Neural crest cell (in vitro differentiated cells): ENCODE results near the gene DDI1. TPM values are rescaled to one million over a fixed set of nuclear protein-coding genes. Genes with fewer than 3 reads are reported as not detected.

Experiments
- DNase-seq: peaks from one replicate; pipeline ENCODE4 v3.0.0; 2021; ENCODE audit warnings: low read depth, mixed read lengths, low spot score
- H3K27ac Mint-ChIP-seq: one replicate; pipeline ENCODE4 v1.8.0; 2021; ENCODE audit warnings: mild to moderate bottlenecking, mixed read lengths; ENCODE audit not compliant: unreplicated experiment
- H3K27me3 Mint-ChIP-seq: 2 replicates; pipeline ENCODE4 v1.8.0; 2021; ENCODE audit warnings: low read depth, mild to moderate bottlenecking, mixed read lengths
- H3K36me3 Mint-ChIP-seq: 2 replicates; pipeline ENCODE4 v1.8.0; 2021; ENCODE audit warnings: low read depth, mild to moderate bottlenecking, mixed read lengths
- H3K4me1 Mint-ChIP-seq: 2 replicates; pipeline ENCODE4 v1.8.0; 2021; ENCODE audit warnings: mixed read lengths
- H3K4me3 Mint-ChIP-seq: one replicate; pipeline ENCODE4 v1.8.0; 2021; ENCODE audit warnings: mild to moderate bottlenecking, mixed read lengths
- H3K9me3 Mint-ChIP-seq: 2 replicates; pipeline ENCODE4 v1.8.0; 2021; ENCODE audit warnings: mixed read lengths
- total RNA-seq: library from RNA; stranded (reverse); gene quantifications from 2 replicates; pipeline ENCODE4 v1.2.1, GENCODE V29; 2021
- TF ChIP-seq, protein P1 (sequence below): fragments of 200-600 bp; sonication (generic); conservative IDR thresholded peaks from 2 replicates; pipeline ENCODE4 v1.5.0; 2021; ENCODE audit warnings: antibody characterized with exemption, mild to moderate bottlenecking

Gene DDI1
- total RNA-seq, 1 donor from 2014 or later = not detected

DNA sequence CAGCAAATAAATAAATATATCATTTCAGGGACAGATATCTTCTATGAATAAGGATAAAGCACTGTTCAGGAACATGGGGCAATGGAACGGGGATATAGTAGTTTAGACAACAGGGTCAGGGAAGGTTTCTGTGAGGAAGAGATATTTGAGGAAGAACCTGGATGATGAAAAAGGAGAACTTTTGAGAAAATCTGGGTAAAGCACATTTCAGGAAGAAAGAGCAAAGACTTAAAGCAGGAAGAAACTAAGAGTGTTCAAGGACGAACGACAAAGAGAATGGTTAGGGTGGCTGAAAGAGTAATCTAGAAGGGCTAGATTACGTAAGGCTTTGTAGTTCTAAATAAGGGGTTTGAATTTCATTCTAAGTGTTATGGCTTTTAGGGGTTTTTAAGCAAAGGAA lies 12.7 kb downstream of the DDI1 start:
- no peaks in the 10 kb centered on the region for H3K27me3 Mint-ChIP-seq
- H3K27ac Mint-ChIP-seq = no peak overlapping the region
- no peaks in the 10 kb centered on the region for H3K9me3 Mint-ChIP-seq
- no peaks in the 10 kb centered on the region for H3K36me3 Mint-ChIP-seq
- no peaks in the 10 kb centered on the region for H3K4me1 Mint-ChIP-seq
- no peak for DNase-seq
- TF ChIP-seq, protein P1, sequence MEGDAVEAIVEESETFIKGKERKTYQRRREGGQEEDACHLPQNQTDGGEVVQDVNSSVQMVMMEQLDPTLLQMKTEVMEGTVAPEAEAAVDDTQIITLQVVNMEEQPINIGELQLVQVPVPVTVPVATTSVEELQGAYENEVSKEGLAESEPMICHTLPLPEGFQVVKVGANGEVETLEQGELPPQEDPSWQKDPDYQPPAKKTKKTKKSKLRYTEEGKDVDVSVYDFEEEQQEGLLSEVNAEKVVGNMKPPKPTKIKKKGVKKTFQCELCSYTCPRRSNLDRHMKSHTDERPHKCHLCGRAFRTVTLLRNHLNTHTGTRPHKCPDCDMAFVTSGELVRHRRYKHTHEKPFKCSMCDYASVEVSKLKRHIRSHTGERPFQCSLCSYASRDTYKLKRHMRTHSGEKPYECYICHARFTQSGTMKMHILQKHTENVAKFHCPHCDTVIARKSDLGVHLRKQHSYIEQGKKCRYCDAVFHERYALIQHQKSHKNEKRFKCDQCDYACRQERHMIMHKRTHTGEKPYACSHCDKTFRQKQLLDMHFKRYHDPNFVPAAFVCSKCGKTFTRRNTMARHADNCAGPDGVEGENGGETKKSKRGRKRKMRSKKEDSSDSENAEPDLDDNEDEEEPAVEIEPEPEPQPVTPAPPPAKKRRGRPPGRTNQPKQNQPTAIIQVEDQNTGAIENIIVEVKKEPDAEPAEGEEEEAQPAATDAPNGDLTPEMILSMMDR = no peak
- no peak overlapping the region for H3K4me3 Mint-ChIP-seq

GRCh38 chr11:104051778-104052177 lies 15.3 kb downstream of the DDI1 start:
- TF ChIP-seq, protein P1 = no peak
- Mint-ChIP-seq H3K27ac (no peak overlapping the region), H3K9me3 (no peaks in the 10 kb centered on the region), H3K4me1 (no peaks in the 10 kb centered on the region), H3K27me3 (no peaks in the 10 kb centered on the region), H3K4me3 (no peak overlapping the region), H3K36me3 (no peaks in the 10 kb centered on the region)
- no peak for DNase-seq

DNA sequence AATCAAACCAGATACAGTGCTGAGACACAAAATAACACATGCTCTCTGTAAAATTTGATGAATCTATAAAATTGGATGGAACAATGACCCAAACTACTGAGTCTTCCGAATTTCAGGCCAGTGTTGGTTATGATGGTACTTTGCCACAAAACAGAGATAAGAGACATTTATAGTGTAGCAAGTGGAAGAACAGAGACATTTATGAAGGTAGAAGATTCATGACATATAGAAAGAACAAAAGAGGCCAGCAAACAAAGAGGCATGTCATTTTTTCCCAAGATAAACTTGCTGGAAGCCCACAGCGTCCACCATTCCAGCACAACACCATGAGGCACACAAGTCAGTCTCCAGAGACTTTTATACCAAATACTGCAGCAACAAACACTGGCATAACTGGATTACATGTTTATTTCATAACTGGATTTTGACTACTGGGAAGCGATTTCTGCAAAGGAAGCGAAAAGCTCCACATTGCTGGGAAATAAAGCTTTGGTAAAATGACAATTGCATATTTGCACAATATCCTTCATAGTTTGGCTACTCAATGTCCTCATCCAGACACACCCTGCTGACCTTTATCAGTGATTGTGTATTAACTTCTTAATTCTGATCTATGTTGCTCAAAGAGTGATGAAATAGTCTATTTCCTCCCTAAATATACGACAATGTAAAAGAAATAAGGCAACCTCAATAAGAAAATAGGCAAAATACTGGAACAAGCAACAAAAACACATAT lies 17.5 kb downstream of the DDI1 start:
- no peaks in the 10 kb centered on the region for H3K4me1 Mint-ChIP-seq
- H3K27me3 Mint-ChIP-seq = no peaks in the 10 kb centered on the region
- no peak for DNase-seq
- no peak overlapping the region for H3K27ac Mint-ChIP-seq
- TF ChIP-seq, protein P1 = no peak
- no peaks in the 10 kb centered on the region for H3K9me3 Mint-ChIP-seq
- H3K4me3 Mint-ChIP-seq = no peak overlapping the region
- no peaks in the 10 kb centered on the region for H3K36me3 Mint-ChIP-seq

- Mint-ChIP-seq H3K9me3 (no peaks in the 10 kb centered on the region), H3K36me3 (no peaks in the 10 kb centered on the region), H3K4me1 (no peaks in the 10 kb centered on the region), H3K4me3 (no peak overlapping the region), H3K27me3 (no peaks in the 10 kb centered on the region), H3K27ac (no peak overlapping the region)
- DNase-seq = no peak
- TF ChIP-seq, protein P1 = no peak
These were observed 18.6 kb downstream of the DDI1 start for GRCh38 chr11:104054911-104055529.

DNA sequence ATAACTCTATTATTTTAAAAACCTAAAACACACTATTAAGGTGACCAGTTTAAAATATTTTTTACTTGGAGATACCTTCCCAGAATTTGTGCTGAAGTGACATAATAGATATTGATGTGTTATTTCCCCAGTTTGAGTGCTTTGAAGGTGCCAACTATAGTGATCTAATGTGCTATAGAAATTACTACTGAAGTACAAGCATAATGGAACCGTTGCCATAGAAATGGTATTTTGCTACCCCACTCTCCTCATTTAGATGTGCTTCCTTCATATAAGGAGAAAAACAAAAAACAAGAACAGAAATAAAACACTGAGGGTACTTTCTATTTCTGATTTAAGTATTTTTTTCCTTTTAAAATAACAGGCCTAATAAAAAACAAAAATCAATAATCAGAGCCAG lies 19.2 kb downstream of the DDI1 start:
- no peaks in the 10 kb centered on the region for H3K27me3 Mint-ChIP-seq
- H3K4me3 Mint-ChIP-seq = no peak overlapping the region
- TF ChIP-seq, protein P1 = no peak
- no peak for DNase-seq
- no peaks in the 10 kb centered on the region for H3K9me3 Mint-ChIP-seq
- H3K36me3 Mint-ChIP-seq = no peaks in the 10 kb centered on the region
- H3K4me1 Mint-ChIP-seq = no peaks in the 10 kb centered on the region
- no peak overlapping the region for H3K27ac Mint-ChIP-seq
